Measurements from ENCODE around the gene PCED1B.
"Not testable (repeated sequence)": the region's sequence is repeated elsewhere in the genome, so short reads cannot be mapped to it uniquely, and the experiment has no call there.

PCED1B gene

GRCh38 chr12:47126246-47126645, 46.8 kb downstream of the PCED1B start:
- no peak for DNase-seq

- DNase-seq = no peak
Measured at GRCh38 chr12:47131011-47131410, 51.6 kb downstream of the PCED1B start.

DNA sequence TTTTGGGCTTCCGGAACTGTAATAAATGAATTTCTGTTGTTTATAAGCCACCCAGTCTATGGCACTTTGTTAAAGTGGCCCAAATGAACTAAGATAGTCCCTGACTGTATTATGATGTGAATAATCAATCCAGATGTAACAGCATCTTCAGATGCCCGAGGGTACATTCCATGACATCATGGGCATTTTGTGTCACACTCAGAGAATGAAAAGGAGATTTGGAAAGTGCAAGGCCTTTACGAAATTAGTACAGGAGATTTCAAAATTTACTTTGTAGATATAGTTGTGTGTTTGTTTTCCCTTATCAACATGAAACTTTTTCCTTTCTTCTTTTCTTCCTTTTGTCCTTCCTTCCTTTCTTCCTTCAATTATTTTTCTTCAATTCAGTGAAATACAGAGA, 54.6 kb downstream of the PCED1B start:
- DNase-seq = no peak

- DNase-seq = no peak
Measured at GRCh38 chr12:47135578-47135977, 56.2 kb downstream of the PCED1B start.

GRCh38 chr12:47139000-47139681, 59.7 kb downstream of the PCED1B start:
- no peak for DNase-seq

GRCh38 chr12:47141459-47141858, 62.0 kb downstream of the PCED1B start:
- DNase-seq = no peak

DNA sequence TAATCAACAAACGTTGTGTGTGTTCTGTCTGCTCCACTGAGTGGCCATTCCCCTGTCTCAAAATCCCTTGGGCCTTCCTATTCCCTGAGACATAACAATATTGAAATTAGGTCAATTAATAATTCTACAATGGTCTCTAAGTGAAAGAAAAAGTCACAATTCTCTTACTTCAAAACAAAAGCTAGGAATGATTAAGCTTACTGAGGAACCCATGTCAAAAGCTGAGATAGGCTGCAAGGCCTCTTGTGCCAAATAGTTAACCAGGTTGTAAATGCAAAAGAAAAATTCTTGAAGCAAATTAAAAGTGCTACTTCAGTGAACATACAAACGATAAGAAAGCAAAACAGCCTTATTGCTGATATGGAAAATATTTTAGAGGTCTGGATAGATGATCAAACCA, 65.3 kb downstream of the PCED1B start:
- no peak for DNase-seq

DNA sequence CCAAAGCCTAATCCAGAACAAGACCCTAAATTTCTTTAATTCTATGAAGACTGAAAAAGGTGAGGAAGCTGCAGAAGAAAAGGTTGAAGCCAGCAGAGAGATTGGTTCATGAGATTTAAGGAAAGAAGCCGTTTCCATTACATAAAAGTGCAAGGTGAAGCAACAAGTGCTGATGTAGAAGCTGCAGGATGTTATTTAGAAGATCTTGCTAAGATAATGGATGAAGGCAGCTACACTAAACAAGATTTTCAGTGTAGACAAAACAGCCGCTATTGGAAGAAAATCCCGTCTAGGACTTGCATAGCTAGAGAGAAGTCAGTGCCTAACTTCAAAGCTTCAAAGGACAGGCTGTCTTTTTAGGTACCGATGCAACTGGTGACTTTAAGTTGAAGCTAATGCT, 65.8 kb downstream of the PCED1B start:
- no peak for DNase-seq

DNA sequence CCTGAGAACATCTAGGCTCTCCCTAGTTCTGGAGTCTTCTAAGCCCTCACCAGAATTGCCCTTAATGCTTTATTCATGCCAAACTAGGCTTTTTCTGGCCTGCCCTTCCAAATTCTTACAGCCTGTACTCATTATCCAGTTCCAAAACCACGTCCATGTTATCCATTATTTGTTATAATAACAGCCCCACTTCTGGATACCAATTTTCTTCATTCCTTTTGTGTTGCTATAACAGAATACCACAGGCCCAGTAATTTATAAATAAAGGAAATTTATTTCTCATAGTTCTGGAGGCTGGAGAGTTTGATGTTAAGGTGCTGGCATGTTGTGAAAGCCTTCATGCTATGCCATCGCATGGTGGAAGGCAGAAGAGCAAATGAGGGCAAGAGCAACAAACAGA, 68.3 kb downstream of the PCED1B start:
- no peak for DNase-seq

GRCh38 chr12:47149146-47149545, 69.7 kb downstream of the PCED1B start:
- peak; percentile 64 for DNase-seq

GRCh38 chr12:47152095-47152494, 72.7 kb downstream of the PCED1B start:
- DNase-seq = no peak

DNA sequence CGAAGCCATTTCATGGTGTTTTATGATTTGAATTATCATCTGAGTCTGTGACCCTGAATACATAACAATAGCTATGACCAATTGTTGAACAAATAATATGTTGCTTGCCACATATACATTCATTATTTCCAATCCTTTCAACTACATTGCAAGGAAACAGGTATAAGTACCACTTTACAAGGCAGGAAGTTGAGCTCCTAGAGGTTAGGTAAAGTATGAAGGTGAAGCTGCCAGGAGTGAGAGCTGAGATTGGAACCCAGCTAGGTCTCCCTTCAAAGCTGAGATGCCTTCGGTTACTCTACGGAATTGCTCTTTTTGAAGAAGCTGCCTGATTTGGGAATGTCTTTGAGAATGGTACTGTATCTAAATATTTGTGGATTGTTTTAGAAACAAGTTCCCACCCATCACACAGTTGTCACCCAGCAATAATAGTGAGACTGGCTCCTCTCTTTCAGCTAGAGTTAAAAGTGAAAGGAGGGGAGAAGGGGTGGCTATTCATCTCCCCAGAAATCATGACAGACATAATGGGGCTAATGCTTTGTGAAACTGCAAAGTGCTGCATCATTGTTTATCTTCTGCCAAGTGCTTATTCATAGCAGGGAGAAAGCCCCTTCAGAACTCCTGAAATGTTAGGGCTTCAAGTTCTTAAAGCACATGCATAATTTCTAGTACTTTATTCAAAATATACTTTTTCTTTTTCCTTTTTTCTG, 76.2 kb downstream of the PCED1B start:
- peak; percentile 9 for DNase-seq

DNA sequence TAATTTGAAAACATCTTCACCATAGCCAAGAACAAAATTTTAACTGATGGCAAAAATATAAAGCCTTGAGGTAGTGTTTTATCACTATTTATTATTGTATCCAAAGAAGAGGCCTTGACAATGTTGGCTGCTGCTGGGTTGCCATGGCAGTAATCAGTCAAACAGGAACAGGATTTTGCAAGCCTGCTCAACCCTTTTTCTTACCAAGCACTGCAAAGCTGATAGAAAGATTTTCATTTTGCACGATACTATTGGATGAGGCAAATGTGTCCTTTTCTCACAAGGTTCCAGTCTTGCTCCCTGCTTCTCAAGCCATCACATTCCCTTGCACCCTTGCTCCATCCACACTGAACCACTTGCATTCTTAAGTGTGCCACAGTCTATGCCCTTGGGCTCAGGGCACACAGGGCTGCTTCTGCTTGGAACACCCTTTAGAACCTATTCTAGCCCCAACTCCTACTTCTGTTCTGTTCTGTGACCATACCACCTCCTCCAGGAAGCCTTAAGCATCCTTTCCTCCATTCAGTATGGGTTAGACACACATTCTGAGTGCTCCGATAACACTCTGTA, 76.8 kb downstream of the PCED1B start:
- no peak for DNase-seq

DNA sequence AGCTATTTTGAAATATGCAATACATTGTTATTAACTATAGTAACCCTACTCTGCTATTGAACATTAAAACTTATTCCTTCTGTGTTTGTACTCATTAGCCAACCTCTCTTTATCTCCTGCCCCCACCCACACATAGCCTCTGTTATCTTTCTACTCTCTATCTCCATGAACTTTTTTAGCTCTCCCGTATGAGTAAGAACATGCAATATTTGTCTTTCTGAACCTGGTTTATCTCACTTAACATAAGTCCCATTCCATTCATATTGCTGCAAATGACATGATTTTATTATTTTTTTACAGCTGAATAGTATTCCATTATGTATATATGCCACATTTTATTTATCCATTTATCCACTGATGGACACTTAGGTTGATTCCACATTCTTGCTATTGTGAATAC, 79.4 kb downstream of the PCED1B start:
- no peak for DNase-seq

- DNase-seq = no peak
Measured at GRCh38 chr12:47159348-47159747, 79.9 kb downstream of the PCED1B start.

DNA sequence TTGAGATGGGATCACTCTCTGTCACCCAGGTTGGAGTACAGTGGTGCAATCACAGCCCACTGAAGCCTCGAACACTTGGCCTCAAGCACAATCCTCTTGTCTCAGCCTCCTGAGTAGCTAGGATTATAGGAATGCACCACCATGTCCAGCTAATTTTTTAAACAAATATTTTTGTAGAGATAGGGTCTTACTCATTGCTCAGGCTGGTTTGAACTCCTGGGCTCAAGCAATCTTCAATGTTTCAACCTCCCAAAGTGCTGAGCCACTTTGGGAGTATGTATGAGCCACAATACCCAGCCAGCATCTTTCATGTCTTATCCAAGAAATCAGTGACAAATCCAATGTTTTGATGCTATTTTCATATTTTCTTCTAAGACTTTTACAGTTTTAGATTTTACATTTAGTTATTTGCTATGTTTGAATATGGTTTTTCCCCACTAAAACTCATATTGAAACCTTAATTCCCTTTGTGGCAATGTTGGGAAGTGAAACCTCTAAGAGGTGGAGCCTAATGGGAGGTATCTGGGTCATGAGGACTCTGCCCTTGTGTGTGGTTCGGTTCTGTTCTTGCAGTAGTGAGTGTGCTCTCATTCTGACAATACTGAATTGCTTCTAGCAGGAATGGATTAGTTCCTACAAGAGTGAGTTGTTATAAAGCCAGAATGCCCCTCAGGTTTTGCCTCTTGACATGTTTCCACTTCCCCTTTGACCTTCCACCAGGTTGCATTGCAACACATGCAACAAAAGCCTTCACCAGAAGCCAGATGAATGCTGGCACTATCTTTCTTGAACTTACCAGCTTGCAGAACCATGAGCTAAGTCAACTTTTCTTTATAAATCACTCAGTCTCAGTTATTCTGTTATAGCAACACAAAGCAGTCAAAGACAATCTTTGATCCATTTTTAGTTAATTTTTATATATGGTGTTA, 81.2 kb downstream of the PCED1B start:
- DNase-seq = no peak

DNA sequence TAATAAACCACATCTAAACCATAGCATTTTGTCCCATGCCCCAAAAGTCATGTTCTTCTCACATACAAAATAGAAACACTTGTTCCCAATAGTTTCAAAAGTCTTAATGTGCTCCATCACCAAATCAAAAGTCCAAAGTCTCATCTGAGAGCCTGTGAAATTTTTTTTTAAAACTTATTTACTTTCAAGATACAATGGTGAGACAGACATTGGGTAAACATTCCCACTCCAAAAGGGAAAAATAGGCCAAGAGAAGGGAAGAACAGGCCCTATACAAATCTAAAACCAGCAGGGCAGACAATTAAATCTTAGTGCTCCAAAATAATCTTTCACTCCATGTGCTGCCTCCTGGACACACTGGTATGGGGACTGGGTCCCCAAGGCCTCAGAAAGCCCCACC, 84.7 kb downstream of the PCED1B start:
- no peak for DNase-seq

- no peak for DNase-seq
Measured at GRCh38 chr12:47164724-47165439, 85.5 kb downstream of the PCED1B start.

DNA sequence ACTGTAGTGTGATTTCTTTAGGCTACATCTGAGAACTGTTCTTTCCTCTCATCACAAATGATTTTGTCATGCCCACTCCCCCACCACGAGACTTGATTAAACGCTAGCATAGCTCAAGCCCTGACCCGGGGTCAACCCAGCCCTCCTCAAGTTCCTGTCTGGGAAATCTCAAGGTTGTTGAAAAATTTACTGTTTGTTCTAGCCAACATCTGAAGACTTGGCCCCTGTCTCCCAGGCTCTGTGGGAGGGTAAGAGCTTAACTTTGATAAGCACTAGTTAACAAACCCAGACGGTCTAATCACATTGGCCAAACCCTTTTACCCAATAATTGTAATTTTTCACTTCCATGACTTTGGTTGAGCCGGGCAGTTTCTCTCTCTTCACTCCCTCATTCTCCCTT, 86.5 kb downstream of the PCED1B start:
- DNase-seq = no peak

GRCh38 chr12:47166365-47166764, 86.9 kb downstream of the PCED1B start:
- no peak for DNase-seq

GRCh38 chr12:47170281-47170680, 90.9 kb downstream of the PCED1B start:
- DNase-seq = not testable (repeated sequence)

DNA sequence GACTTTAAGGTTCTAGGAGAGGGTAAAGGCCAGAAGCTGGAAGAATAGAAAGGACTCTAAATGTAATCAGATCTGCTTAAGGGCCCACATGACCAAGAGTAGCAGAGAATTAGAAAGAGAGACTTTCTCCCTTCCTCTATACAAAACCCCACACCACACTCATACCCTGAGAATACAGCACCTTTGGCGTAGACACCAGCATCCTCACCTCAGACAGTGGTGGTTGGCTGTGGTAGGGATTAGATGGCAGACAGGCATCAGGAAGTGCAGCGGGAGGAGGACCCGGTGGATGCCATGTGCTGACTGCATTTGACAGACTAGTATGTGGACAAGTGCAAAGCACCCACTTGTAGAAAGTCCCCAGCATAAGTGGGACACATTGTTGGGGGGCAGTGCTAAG, 98.6 kb downstream of the PCED1B start:
- DNase-seq = no peak

Data from NCI-H69 (cell line).